HG03469 (cell line): ENCODE data around the gene USP12.
"Not testable (repeated sequence)": the region's sequence is repeated elsewhere in the genome, so short reads cannot be mapped to it uniquely, and the experiment has no call there.

Source experiments
- ATAC-seq: cut with Tn5 transposase; IDR thresholded peaks from one replicate; pipeline ENCODE4 v1.9.1; 2021; ENCODE audit warnings: mild to moderate bottlenecking, moderate library complexity, moderate number of reproducible peaks; ENCODE audit not compliant: unreplicated experiment

The USP12 gene

DNA sequence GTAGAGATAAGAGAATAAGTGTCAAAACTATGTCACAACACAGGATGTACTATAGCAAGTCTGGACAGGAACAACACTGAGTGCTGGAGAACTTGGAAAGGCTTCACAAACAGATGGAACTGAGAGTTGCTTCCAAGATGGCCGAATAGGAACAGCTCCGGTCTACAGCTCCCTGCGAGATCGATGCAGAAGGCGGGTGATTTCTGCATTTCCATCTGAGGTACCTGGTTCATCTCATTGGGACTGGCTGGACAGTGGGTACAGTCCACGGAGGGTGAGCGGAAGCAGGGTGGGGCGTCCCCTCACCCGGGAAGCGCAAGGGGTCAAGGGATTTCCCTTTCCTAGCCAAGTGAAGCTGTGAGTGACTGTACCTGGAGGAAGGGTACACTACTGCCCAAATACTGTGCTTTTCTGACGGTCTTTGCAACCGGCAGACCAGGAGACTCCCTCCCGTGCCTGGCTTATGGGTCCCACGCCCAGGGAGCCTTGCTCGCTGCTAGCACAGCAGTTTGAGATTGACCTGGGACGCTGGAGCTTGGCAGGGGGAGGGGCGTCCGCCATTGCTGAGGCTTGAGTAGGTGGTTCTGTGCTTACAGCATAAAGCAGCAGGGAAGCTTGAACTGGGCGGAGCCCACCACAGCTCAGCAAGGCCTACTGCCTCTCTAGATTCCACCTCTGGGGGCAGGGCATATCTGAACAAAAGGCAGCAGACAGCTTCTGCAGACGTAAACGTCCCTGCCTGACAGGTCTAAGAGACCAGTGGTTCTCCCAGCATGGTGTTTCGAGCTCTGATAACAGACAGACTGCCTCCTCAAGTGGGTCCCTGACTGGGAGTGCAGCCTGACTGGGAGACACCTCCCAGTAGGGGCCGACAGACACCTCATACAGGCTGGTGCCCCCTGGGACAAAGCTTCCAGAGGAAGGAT, 46.0 kb downstream of the USP12 start:
- no peak for ATAC-seq

GRCh38 chr13:27124571-27124970, 47.0 kb downstream of the USP12 start:
- no peak for ATAC-seq

GRCh38 chr13:27123445-27123844, 48.2 kb downstream of the USP12 start:
- ATAC-seq: not testable (repeated sequence)

DNA sequence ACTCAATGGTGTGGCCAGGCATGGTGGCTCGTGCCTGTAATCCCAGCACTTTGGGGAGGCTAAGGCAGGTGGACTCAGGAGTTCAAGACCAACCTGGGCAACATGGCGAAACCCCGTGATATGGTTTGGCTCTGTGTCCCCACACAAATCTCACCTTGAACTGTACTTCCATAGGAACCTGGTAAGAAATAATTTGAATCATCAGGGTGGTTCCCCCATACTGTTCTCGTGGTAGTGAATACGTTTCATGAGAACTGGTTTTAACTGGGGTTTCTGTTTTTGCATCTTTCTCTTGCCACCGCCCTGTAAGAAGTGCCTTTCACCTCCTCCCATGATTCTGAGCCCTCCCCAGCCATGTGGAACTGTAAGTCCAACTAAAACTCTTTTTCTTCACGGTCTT, 49.6 kb downstream of the USP12 start:
- ATAC-seq: no peak

GRCh38 chr13:27120811-27121210, 50.8 kb downstream of the USP12 start:
- no peak for ATAC-seq

DNA sequence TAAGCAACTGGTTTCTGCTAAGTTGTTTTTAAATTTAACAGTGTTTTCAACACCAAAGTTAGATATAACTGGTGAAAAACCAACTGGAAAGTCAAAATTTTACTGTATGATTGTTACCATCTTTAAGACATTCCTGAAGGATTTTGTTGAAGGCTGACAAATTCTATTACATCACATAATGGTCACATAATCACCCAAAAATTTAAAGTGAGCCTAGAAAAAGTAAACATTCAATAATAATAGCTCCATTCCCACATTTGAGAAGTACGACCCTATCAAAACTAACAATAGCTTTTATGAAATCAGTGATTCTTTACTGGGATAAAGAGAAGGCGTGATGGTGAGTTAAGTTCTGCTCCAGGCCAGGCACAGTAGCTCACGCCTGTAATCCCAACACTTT, 51.6 kb downstream of the USP12 start:
- no peak for ATAC-seq

DNA sequence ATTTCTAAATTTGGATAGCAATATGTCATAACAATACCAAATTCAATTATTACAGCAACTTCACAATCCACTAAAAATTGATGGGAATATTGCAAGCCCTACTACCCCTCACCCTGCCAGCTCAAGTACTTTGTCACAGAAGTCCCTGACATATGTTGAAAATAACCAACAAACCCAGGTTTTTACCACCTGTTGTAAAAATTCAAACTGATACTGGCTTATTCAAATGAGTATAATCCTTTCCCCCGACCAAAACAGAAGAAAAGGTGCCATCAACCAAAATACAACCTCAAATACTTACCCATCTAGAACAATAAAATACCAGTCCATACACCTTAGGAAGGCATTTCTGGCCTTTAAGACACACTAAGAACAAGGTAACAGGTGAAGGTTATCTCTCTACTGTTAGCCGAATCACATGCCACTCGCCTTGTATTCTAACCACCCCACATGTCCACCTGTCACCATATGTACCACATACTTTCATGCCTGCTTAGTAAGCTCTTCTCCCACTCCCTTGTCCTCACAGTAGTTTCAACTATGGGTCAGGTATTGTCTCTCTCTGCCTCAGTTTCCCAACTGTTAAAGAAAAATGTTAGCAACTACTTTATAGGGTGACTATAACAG, 53.1 kb downstream of the USP12 start:
- no peak for ATAC-seq

- ATAC-seq: no peak
Measured at GRCh38 chr13:27117952-27118351, 53.7 kb downstream of the USP12 start.

DNA sequence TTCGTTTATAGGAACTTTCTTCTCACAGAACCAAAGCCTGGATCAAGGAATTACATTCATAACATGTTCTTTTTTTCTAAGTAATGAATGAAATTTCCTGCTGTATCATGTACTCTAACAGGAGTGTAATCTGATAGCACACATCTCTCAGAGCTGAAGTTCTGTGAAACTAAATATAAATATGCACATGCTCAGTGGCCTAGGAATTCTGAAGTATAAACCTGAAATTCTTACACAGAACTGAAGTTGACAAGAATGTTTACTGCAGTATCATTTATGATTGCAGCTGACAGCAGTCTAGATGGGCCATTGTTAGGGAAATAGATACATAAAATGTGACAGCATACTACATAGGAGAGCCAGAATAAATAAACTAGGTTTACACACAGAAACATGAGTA, 54.5 kb downstream of the USP12 start:
- ATAC-seq: no peak

- ATAC-seq: no peak
Measured at GRCh38 chr13:27113436-27113835, 58.2 kb downstream of the USP12 start.

DNA sequence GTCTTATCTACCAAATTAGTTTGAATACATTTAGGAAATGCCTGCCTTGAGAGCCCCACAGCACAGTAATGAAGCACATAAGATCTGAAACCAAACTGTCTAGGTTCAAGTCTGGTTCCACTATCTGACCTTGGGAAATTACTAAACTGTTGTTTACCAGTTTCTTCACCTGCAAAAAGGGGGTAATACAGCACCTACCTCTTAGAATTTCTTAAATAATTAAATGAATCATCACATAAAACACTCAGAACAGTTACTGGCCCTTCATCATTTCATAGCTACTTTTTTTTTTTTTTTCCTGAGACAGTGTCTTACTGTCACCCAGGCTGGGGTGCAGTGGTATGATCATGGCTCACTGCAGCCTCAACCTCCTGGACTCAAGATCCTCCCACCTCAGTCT, 59.6 kb downstream of the USP12 start:
- no peak for ATAC-seq

GRCh38 chr13:27110056-27110746, 61.4 kb downstream of the USP12 start:
- ATAC-seq: no peak

DNA sequence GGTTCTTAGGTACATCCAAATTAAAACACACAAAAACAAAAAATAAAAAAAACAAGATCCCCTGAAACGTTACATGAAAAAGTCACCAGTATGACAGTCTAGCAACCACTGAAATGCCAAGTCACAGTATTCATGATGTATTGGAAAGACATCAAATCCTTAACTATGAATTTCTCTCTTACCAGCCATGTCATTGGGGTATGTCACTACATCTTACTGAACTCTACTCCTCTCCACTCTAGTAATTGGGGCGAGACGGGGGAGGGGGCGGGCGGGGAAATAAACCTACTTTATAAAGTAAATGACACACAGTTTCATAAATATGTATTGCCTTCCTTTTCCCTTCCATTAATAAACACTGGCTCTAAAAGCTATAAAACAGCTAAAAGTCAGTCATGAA, 65.5 kb downstream of the USP12 start:
- ATAC-seq: no peak

GRCh38 chr13:27104606-27105005, 67.0 kb downstream of the USP12 start:
- no peak for ATAC-seq

DNA sequence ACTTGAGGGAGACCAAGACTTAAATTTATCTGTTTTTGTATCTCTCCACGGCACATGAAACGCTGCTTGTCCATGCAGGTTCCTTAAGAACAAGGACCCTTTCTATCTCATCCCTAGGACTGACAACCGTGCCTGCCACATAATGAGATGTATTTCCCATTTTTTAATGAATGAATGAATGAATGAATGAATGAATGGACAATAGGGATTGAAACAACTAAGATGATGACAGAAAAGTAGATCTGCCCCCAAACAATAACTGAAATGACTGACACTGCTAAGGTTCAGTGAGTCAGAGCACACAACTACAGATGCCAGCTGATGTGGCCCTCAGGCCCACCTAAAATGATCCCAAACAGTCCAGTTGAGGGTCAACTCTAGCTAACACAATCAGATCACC, 69.8 kb downstream of the USP12 start:
- ATAC-seq: no peak

GRCh38 chr13:27101289-27101688, 70.3 kb downstream of the USP12 start:
- ATAC-seq: no peak

DNA sequence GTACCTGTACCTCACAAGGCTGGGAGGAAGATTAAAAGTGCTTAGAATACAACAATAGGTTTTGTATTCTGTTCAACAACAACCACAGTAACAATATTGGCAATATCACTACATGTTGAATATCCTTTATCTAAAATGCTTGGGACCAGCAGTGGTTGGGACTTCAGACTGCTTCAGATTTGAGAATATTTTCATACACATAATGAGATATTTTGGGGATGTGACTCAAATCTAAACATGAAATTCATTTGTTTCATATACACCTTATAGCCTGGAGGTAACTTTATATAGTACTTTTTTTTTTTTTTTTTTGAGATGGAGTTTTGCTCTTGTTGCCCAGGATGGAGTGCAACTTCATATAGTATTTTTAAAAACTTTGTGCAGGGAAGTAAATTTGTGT, 73.9 kb downstream of the USP12 start:
- no peak for ATAC-seq

DNA sequence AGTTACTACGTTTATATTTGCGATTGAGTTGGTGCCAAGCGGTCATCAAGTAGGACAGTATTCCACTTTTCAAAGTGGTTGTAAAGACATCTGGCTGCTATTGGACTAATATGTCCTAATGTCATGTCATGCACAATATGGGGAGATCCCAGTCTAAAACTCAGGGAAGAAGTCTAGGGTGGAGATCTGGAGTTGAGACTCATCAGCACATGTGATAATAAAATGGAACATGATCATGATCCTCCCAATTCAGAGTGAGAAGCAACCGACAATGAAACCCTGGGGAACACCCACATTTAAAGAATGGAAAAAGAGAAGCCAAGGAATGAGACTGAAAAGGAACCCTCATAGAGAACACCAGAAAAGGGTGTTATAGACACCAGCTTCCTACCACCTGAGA, 80.2 kb downstream of the USP12 start:
- no peak for ATAC-seq

DNA sequence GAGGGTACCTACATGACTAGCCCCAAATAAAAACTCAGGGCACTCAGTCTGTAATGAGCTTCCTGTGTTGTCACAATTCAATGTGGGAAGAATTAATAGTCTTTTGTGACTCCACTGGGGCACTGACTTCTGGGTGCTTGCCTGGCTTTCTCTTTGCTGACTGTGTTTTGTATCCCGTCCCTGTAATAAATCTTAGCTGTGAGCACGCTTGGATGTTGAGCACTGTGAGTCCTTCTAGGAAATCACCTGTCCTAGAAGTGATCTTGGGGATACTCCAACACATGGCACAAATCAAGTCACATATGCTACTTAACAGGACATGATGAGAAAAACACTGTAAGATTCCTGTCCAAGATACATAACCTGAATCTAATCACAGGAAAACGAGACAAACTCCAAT, 83.0 kb downstream of the USP12 start:
- no peak for ATAC-seq

- no peak for ATAC-seq
Measured at GRCh38 chr13:27086599-27087265, 84.9 kb downstream of the USP12 start.

DNA sequence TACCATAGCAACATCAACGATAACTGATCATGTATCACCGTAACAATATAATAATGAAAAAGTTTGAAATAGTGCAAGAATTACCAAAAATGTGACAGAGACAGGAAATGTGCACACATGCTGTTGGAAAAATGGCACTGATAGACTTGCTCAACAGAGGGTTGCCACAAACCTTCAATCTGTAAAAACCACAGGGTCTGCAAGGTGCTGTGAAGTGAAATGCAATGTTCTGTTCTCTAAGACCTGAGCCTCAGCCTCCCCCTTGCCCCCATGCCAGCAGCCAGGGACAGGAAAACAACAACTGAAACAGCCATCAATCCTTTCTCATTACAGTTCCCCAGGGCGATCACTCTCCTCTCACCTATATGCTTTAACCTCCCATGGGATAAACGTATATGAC, 88.4 kb downstream of the USP12 start:
- no peak for ATAC-seq
